ENCODE results near the gene CALHM3. TPM values are rescaled to one million over a fixed set of nuclear protein-coding genes. Genes with fewer than 3 reads are reported as not detected.

The CALHM3 gene
- polyA plus RNA-seq, 1 donor (not counting 4 experiments of a cell fraction or from before 2014, with no cell fraction given), result not detected

GRCh38 chr10:103466734-103467133, 12.3 kb downstream of the CALHM3 start:
- Histone ChIP-seq H3K27me3 (ENCODE audit: control insufficient read depth, extremely low read depth, insufficient read depth, low read length) (peaks cover 9% of the 10 kb centered on the region), H3K4me3 (ENCODE audit: control insufficient read depth in 2 of 3, extremely low read depth in 1 of 3, insufficient read depth in 2 of 3, low read depth in 1 of 3, low read length in 3 of 3) (no peak overlapping the region), H3K4me1 (ENCODE audit: control insufficient read depth, extremely low read depth, insufficient read depth, low read length) (no peaks in the 10 kb centered on the region), H3K79me2 (ENCODE audit: control insufficient read depth, insufficient read depth, low read length) (no peaks in the 10 kb centered on the region), H3K4me2 (ENCODE audit: control insufficient read depth, extremely low read depth, insufficient read depth, low read depth, low read length) (no peak overlapping the region), H3K27ac (ENCODE audit: control insufficient read depth, insufficient read depth, low read length) (no peak overlapping the region), H4K20me1 (ENCODE audit: control insufficient read depth, extremely low read depth, insufficient read depth, low read length) (no peaks in the 10 kb centered on the region), H3K9ac (ENCODE audit: control insufficient read depth, extremely low read depth, insufficient read depth, low read length) (no peak overlapping the region), H3K36me3 (ENCODE audit: control insufficient read depth in 2 of 2, extremely low read depth in 1 of 2, insufficient read depth in 2 of 2, low read length in 2 of 2) (no peaks in the 10 kb centered on the region), H3K9me3 (ENCODE audit: control insufficient read depth, low read depth, low read length) (no peaks in the 10 kb centered on the region), H2AFZ (ENCODE audit: control insufficient read depth, low read length) (no peak overlapping the region), H3K9me1 (ENCODE audit: control insufficient read depth, extremely low read depth, insufficient read depth, low read length) (no peaks in the 10 kb centered on the region)
- DNase-seq (ENCODE audit: low read depth, low spot score) (no peak), FAIRE-seq (no peak)
- dilution Hi-C loops (cut with MboI; ENCODE audit: extremely low pct_ligation_motif_present, low sequenced_read_pairs), result no loop called here
- no peak for TF ChIP-seq EZH2 (IDR thresholded peaks at IDR 0.05; ENCODE audit: low read length)
- TF ChIP-seq CTCF (optimal IDR thresholded peaks at IDR 0.05 in 1 of 3, IDR thresholded peaks at IDR 0.05 in 1 of 3, conservative IDR thresholded peaks at IDR 0.05 in 1 of 3; ENCODE audit: extremely low read depth in 1 of 3, insufficient read depth in 2 of 3, low read length in 3 of 3), result no peak

- no peak overlapping the region for H2AFZ ChIP-seq (ENCODE audit: control insufficient read depth, low read length)
- no peak for FAIRE-seq
- no peaks in the 10 kb centered on the region for H3K4me1 ChIP-seq (ENCODE audit: control insufficient read depth, extremely low read depth, insufficient read depth, low read length)
- H3K36me3 ChIP-seq (ENCODE audit: control insufficient read depth in 2 of 2, extremely low read depth in 1 of 2, insufficient read depth in 2 of 2, low read length in 2 of 2), result no peaks in the 10 kb centered on the region
- H4K20me1 ChIP-seq (ENCODE audit: control insufficient read depth, extremely low read depth, insufficient read depth, low read length), result no peaks in the 10 kb centered on the region
- dilution Hi-C loops (cut with MboI; ENCODE audit: extremely low pct_ligation_motif_present, low sequenced_read_pairs), result no loop called here
- H3K79me2 ChIP-seq (ENCODE audit: control insufficient read depth, insufficient read depth, low read length), result no peaks in the 10 kb centered on the region
- H3K9me3 ChIP-seq (ENCODE audit: control insufficient read depth, low read depth, low read length), result no peaks in the 10 kb centered on the region
- H3K9ac ChIP-seq (ENCODE audit: control insufficient read depth, extremely low read depth, insufficient read depth, low read length), result no peak overlapping the region
- no peak overlapping the region for H3K4me2 ChIP-seq (ENCODE audit: control insufficient read depth, extremely low read depth, insufficient read depth, low read depth, low read length)
- no peak for DNase-seq (ENCODE audit: low read depth, low spot score)
- no peak for TF ChIP-seq EZH2 (IDR thresholded peaks at IDR 0.05; ENCODE audit: low read length)
- TF ChIP-seq CTCF (optimal IDR thresholded peaks at IDR 0.05 in 1 of 3, IDR thresholded peaks at IDR 0.05 in 1 of 3, conservative IDR thresholded peaks at IDR 0.05 in 1 of 3; ENCODE audit: extremely low read depth in 1 of 3, insufficient read depth in 2 of 3, low read length in 3 of 3), result no peak
- H3K9me1 ChIP-seq (ENCODE audit: control insufficient read depth, extremely low read depth, insufficient read depth, low read length), result no peaks in the 10 kb centered on the region
- H3K27me3 ChIP-seq (ENCODE audit: control insufficient read depth, extremely low read depth, insufficient read depth, low read length), result peaks cover 9% of the 10 kb centered on the region
- H3K4me3 ChIP-seq (ENCODE audit: control insufficient read depth in 2 of 3, extremely low read depth in 1 of 3, insufficient read depth in 2 of 3, low read depth in 1 of 3, low read length in 3 of 3), result no peak overlapping the region
- H3K27ac ChIP-seq (ENCODE audit: control insufficient read depth, insufficient read depth, low read length), result no peak overlapping the region
These were observed 13.4 kb downstream of the CALHM3 start for GRCh38 chr10:103465411-103466179.
